DOHH2 (cell line): ENCODE measurements around the gene FRAS1.
"Not testable (repeated sequence)": the region's sequence is repeated elsewhere in the genome, so short reads cannot be mapped to it uniquely, and the experiment has no call there.

Source experiments
- CTCF ChIP-seq: fragments of 200-600 bp; sonication (generic); IDR thresholded peaks from one replicate; pipeline ENCODE4 v1.5.1; 2014; ENCODE audit warnings: antibody characterized with exemption, mild to moderate bottlenecking, low read depth, low read length; ENCODE audit not compliant: poor library complexity, severe bottlenecking
- EZH2phosphoT487 ChIP-seq: fragments of 200-600 bp; sonication (generic); IDR thresholded peaks from 2 replicates; pipeline ENCODE4 v1.6.1; 2017; ENCODE audit warnings: borderline replicate concordance, mild to moderate bottlenecking, antibody characterized with exemption, low read length, moderate library complexity, mixed read lengths

- TF ChIP-seq CTCF, EZH2phosphoT487: not testable (repeated sequence)
Observed at GRCh38 chr4:78307263-78307662, 250.1 kb downstream of the FRAS1 start.
